GM12878 (cell line): ENCODE results near the gene CNTD1. TPM values are rescaled to one million over a fixed set of nuclear protein-coding genes. Genes with fewer than 3 reads are reported as not detected.
A peak's percentile ranks its signal among the peaks of the same experiment; 100 is the strongest.

ENCODE experiments used
- ATAC-seq: fragments of 200-7000 bp; cut with Tn5 transposase; 3 replicates; pipeline ENCODE4 v1.9.1; 2020; ENCODE audit warnings: mild to moderate bottlenecking, moderate library complexity
- BruUV-seq: library from RNA; stranded (reverse); fragments of 400-500 nt; replicated peaks from 2 replicates; lab custom pipeline; 2021; lab: Mats Ljungman, UMichigan
- CTCF ChIA-PET: fragments of 300-600 bp; sonication (Branson Sonifier 250); formaldehyde crosslinking; extraction: SDS; loops from one replicate; lab custom pipeline; 2021; ENCODE audit warnings: inconsistent platforms; lab: Yijun Ruan, JAX
- POLR2A ChIA-PET: fragments of 350-600 bp; formaldehyde crosslinking; extraction: SDS; loops from one replicate; lab custom pipeline; 2021; ENCODE audit warnings: inconsistent platforms; lab: Charles Lee
- RAD21 ChIA-PET: fragments of 300-600 bp; sonication (Branson Sonifier 250); formaldehyde crosslinking; loops from one replicate; lab custom pipeline; 2023; ENCODE audit warnings: antibody characterized with exemption; ENCODE audit not compliant: unreplicated experiment; lab: Charles Lee
- SMC1A ChIA-PET: fragments of 300-600 bp; sonication (Branson Sonifier 250); formaldehyde crosslinking; loops from one replicate; lab custom pipeline; 2023; ENCODE audit not compliant: unreplicated experiment, uncharacterized antibody; lab: Charles Lee
- DNase-seq: peaks from one replicate; pipeline ENCODE4 v3.0.0-alpha.2; 2011; ENCODE audit warnings: low read depth, low spot score
- FAIRE-seq: peaks from 3 replicates; lab custom pipeline; 2011; peaks lifted over from hg19 to GRCh38; lab: Jason Lieb, UNC
- H2AFZ ChIP-seq: 2 replicates; pipeline ENCODE4 v1.6.0; 2011; ENCODE audit warnings: low read depth, low read length, control low read depth; ENCODE audit not compliant: control insufficient read depth
- H3K27ac ChIP-seq: 2 replicates; pipeline ENCODE4 v1.5.1; 2011; ENCODE audit warnings: control low read depth; ENCODE audit not compliant: control insufficient read depth, insufficient read depth
- H3K27me3 ChIP-seq, 2 experiments: replicated peaks in 1 of 2; 2 replicates each; pipeline versions ENCODE4 v1.6.0 to v1.6.1; 2011; ENCODE audit warnings: low read length in 1 of 2; ENCODE audit not compliant: control insufficient read depth in 2 of 2, insufficient read depth in 2 of 2
- H3K36me3 ChIP-seq, 2 experiments: 2 replicates each; pipeline ENCODE4 v1.5.1; 2011; ENCODE audit warnings: low read length in 1 of 2; ENCODE audit not compliant: control insufficient read depth in 2 of 2, insufficient read depth in 2 of 2
- H3K4me1 ChIP-seq: 2 replicates; pipeline ENCODE4 v1.6.1; 2011; ENCODE audit warnings: mild to moderate bottlenecking, low read length, moderate library complexity, mixed read lengths; ENCODE audit not compliant: control insufficient read depth, insufficient read depth
- H3K4me2 ChIP-seq: 2 replicates; pipeline ENCODE4 v1.6.0; 2011; ENCODE audit warnings: control low read depth; ENCODE audit not compliant: control insufficient read depth, insufficient read depth
- H3K4me3 ChIP-seq: fragments of 200-600 bp; sonication (generic); 2 replicates; pipeline ENCODE4 v1.5.1; 2016
- H3K79me2 ChIP-seq: 2 replicates; pipeline ENCODE4 v1.6.0; 2011; ENCODE audit warnings: low read length; ENCODE audit not compliant: control insufficient read depth, insufficient read depth
- H3K9ac ChIP-seq: 2 replicates; pipeline ENCODE4 v1.8.0; 2011; ENCODE audit warnings: low read length, control low read depth, mixed read lengths; ENCODE audit not compliant: control insufficient read depth, insufficient read depth
- H3K9me3 ChIP-seq: replicated peaks from 3 replicates; pipeline ENCODE4 v1.5.1; 2011; ENCODE audit warnings: mild to moderate bottlenecking, low read length; ENCODE audit not compliant: control insufficient read depth, insufficient read depth
- H4K20me1 ChIP-seq: 2 replicates; pipeline ENCODE4 v1.6.0; 2011; ENCODE audit not compliant: control insufficient read depth, insufficient read depth
- CREB1 ChIP-seq: IDR thresholded peaks from 2 replicates; pipeline ENCODE4 v1.6.1; 2012; ENCODE audit warnings: low read depth, mild to moderate bottlenecking, inconsistent platforms
- EGR1 ChIP-seq, 2 experiments: IDR thresholded peaks; 1 replicate in 1 of 2; 2 replicates in 1 of 2; pipeline ENCODE4 v1.6.1; 2011 to 2012; ENCODE audit warnings: low read depth in 2 of 2, low read length in 2 of 2, borderline replicate concordance in 1 of 2, mild to moderate bottlenecking in 1 of 2, moderate library complexity in 1 of 2
- ETV6 ChIP-seq, 2 experiments: fragments of 450-650 bp in 1 of 2; IDR thresholded peaks in 1 of 2; conservative IDR thresholded peaks in 1 of 2; 2 replicates each; pipeline ENCODE4 v1.6.1; 2014; ENCODE audit warnings: antibody characterized with exemption in 1 of 2, borderline replicate concordance in 1 of 2, low read depth in 1 of 2, mild to moderate bottlenecking in 1 of 2, moderate library complexity in 1 of 2
- IKZF2 ChIP-seq, 2 experiments: fragments of 450-650 bp; IDR thresholded peaks; 2 replicates each; pipeline ENCODE4 v1.6.1; 2017; ENCODE audit warnings: mild to moderate bottlenecking in 2 of 2, moderate library complexity in 2 of 2
- NRF1 ChIP-seq: conservative IDR thresholded peaks from 2 replicates; pipeline ENCODE4 v1.6.1; 2011; ENCODE audit warnings: mild to moderate bottlenecking, low read depth, low read length, improper control_type of control experiment
- TCF7 ChIP-seq: IDR thresholded peaks from 2 replicates; pipeline ENCODE4 v1.6.1; 2014; ENCODE audit warnings: antibody characterized with exemption, borderline replicate concordance
- WGBS: methylation state at CpG from one replicate; pipeline ENCODE4 v1.1.6; 2016; ENCODE audit warnings: low lambda C conversion rate; ENCODE audit not compliant: insufficient replicate concordance, insufficient coverage; ENCODE audit errors: missing lambda C conversion rate; 5-methylcytosine and 5-hydroxymethylcytosine counted together
- in situ Hi-C: fragments of 300-500 bp; cut with MboI; formaldehyde crosslinking; loops from 9 replicates; pipeline ENCODE4 v1.14.3; 2018; ENCODE audit warnings: mixed read lengths
- intact Hi-C: fragments of 100-400 bp; cut with micrococcal nuclease; formaldehyde crosslinking; loops from one replicate; pipeline ENCODE4 v1.14.2; 2022; ENCODE audit not compliant: unreplicated experiment
- polyA plus RNA-seq, 11 experiments: library from polyadenylated mRNA; depleted of rRNA in 4 of 11; unstranded in 6 of 11; stranded (reverse) in 5 of 11; fragments of >200 nt; fragmentation: Nextera tagmentation in 4 of 11; fragmentation: Illumina TruSeq in 1 of 11; extraction: Ambion mirVana in 4 of 11; extraction: Trizol in 1 of 11; gene quantifications; 1 replicate in 1 of 11; 2 replicates in 10 of 11; pipeline versions ENCODE4 v1.2.1 to v1.2.3, GENCODE V29; 2011 to 2016; ENCODE audit warnings: inconsistent platforms in 2 of 11, missing spikeins in 2 of 11, low read depth in 1 of 11
- total RNA-seq, 4 experiments: library from RNA; depleted of rRNA in 3 of 4; stranded (reverse); fragments of >200 nt in 3 of 4; fragmentation: Illumina TruSeq in 1 of 4; extraction: Trizol in 1 of 4; gene quantifications; 2 replicates each; pipeline versions ENCODE4 v1.2.1 to v1.2.3, GENCODE V29; 2013 to 2021
- TF ChIP-seq, protein P1 (sequence below): fragments of 450-650 bp; formaldehyde crosslinking; IDR thresholded peaks from 2 replicates; pipeline ENCODE4 v1.5.0; 2022; ENCODE audit warnings: mild to moderate bottlenecking, missing genetic modification characterization
- TF ChIP-seq, protein P2 (sequence below): fragments of 150-350 bp; IDR thresholded peaks from 2 replicates; pipeline ENCODE4 v1.6.1; 2016; ENCODE audit warnings: low read depth, low read length

Gene CNTD1
- total and polyA plus RNA-seq, 10 of the 15 experiments (the other 5 are each of a cell fraction or from before 2014, with no cell fraction given), result 0.06 to 1.5 (median 1.1) TPM; not detected in 4

DNA sequence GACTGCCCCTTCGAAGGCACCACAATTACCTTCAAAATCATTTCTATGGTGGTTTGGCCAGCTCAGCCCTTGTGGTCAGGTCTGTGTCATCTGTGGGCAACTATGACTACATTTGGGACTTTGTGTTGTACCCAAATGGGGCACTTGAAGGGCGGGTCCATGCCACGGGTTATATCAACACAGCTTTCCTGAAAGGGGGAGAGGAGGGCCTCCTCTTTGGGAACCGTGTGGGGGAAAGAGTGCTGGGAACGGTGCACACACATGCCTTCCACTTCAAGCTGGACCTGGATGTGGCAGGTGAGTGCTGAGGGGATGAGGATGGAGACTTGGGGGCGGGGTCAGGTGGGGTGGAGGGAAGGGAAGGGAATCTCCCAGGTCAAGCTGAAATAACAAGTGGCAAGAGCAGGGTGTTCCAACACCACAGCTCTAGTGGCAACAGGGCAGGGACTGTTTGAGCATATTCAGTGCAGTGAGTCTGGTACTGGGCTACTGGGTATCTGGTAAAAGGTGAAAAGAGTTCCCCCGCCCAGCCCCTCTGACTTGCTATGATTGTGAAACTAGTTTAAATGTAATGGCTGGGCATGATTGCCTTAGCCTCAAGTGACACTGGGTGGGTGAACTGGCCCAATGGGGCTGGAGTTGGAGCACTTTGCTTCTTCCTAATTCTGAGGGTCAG, 47.4 kb downstream of the CNTD1 start:
- no peak for FAIRE-seq
- in situ Hi-C loops (no loop called here), intact Hi-C loops (loop anchor here (10.0 kb wide), 1 partner anchor 149 kb away; the partner anchor contains the start of gene RPL27)
- no peak overlapping the region for H3K4me2 ChIP-seq
- no peak for DNase-seq
- H3K27me3 ChIP-seq, result no peaks in the 10 kb centered on the region
- H4K20me1 ChIP-seq, result no peaks in the 10 kb centered on the region
- ChIA-PET POLR2A (no interaction called here), RAD21 (interaction anchor here (1.4 to 1.5 kb wide), 2 partner anchors 83 to 152 kb away, joined by 4 to 5 read pairs; partner anchors contain the start of gene RPL27), CTCF (interaction anchor here (0.9 to 4.7 kb wide), 3 partner anchors 11 to 152 kb away, joined by 3 to 38 read pairs (median 5); partner anchors contain the start of gene RPL27), SMC1A (interaction anchor here (0.6 to 1.3 kb wide), 4 partner anchors 77 to 219 kb away, joined by 3 to 4 read pairs (median 3); partner anchors contain the start of gene RPL27)
- H3K27ac ChIP-seq, result no peak overlapping the region
- no peaks in the 10 kb centered on the region for H3K9me3 ChIP-seq
- H3K36me3 ChIP-seq, result peaks cover 14 to 22% of the 10 kb centered on the region in 2 experiments
- TF ChIP-seq ETV6 (conservative IDR thresholded peaks at IDR 0.05 in 1 of 2, IDR thresholded peaks at IDR 0.05 in 1 of 2; ENCODE audit: borderline replicate concordance in 1 of 2, low read depth in 1 of 2) (no peak), CREB1 (0 out of 2 replicates have a peak, but pooled peaks have one; percentile 6), NRF1 (no peak), EGR1 (IDR thresholded peaks at IDR 0.05; ENCODE audit: borderline replicate concordance in 1 of 2, low read depth in 2 of 2, low read length in 2 of 2) (no peak), TCF7 (no peak), IKZF2 (IDR thresholded peaks at IDR 0.05) (no peak)
- TF ChIP-seq, protein P1, sequence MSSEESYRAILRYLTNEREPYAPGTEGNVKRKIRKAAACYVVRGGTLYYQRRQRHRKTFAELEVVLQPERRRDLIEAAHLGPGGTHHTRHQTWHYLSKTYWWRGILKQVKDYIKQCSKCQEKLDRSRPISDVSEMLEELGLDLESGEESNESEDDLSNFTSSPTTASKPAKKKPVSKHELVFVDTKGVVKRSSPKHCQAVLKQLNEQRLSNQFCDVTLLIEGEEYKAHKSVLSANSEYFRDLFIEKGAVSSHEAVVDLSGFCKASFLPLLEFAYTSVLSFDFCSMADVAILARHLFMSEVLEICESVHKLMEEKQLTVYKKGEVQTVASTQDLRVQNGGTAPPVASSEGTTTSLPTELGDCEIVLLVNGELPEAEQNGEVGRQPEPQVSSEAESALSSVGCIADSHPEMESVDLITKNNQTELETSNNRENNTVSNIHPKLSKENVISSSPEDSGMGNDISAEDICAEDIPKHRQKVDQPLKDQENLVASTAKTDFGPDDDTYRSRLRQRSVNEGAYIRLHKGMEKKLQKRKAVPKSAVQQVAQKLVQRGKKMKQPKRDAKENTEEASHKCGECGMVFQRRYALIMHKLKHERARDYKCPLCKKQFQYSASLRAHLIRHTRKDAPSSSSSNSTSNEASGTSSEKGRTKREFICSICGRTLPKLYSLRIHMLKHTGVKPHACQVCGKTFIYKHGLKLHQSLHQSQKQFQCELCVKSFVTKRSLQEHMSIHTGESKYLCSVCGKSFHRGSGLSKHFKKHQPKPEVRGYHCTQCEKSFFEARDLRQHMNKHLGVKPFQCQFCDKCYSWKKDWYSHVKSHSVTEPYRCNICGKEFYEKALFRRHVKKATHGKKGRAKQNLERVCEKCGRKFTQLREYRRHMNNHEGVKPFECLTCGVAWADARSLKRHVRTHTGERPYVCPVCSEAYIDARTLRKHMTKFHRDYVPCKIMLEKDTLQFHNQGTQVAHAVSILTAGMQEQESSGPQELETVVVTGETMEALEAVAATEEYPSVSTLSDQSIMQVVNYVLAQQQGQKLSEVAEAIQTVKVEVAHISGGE, result no peak
- TF ChIP-seq, protein P2, sequence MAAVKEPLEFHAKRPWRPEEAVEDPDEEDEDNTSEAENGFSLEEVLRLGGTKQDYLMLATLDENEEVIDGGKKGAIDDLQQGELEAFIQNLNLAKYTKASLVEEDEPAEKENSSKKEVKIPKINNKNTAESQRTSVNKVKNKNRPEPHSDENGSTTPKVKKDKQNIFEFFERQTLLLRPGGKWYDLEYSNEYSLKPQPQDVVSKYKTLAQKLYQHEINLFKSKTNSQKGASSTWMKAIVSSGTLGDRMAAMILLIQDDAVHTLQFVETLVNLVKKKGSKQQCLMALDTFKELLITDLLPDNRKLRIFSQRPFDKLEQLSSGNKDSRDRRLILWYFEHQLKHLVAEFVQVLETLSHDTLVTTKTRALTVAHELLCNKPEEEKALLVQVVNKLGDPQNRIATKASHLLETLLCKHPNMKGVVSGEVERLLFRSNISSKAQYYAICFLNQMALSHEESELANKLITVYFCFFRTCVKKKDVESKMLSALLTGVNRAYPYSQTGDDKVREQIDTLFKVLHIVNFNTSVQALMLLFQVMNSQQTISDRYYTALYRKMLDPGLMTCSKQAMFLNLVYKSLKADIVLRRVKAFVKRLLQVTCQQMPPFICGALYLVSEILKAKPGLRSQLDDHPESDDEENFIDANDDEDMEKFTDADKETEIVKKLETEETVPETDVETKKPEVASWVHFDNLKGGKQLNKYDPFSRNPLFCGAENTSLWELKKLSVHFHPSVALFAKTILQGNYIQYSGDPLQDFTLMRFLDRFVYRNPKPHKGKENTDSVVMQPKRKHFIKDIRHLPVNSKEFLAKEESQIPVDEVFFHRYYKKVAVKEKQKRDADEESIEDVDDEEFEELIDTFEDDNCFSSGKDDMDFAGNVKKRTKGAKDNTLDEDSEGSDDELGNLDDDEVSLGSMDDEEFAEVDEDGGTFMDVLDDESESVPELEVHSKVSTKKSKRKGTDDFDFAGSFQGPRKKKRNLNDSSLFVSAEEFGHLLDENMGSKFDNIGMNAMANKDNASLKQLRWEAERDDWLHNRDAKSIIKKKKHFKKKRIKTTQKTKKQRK, result no peak
- H2AFZ ChIP-seq, result no peak overlapping the region
- H3K9ac ChIP-seq, result no peak overlapping the region
- H3K4me1 ChIP-seq, result no peaks in the 10 kb centered on the region; the same call in 1 of the 2 replicates
- no peaks in the 10 kb centered on the region for H3K79me2 ChIP-seq
- BruUV-seq, result no TSS peak
- ATAC-seq, result peak; percentile 71
- no peak overlapping the region for H3K4me3 ChIP-seq
- 13% methylated on average over 7 of the region's 7 CpGs for WGBS
